ENCODE measurements around the gene ZDHHC20.

DNA sequence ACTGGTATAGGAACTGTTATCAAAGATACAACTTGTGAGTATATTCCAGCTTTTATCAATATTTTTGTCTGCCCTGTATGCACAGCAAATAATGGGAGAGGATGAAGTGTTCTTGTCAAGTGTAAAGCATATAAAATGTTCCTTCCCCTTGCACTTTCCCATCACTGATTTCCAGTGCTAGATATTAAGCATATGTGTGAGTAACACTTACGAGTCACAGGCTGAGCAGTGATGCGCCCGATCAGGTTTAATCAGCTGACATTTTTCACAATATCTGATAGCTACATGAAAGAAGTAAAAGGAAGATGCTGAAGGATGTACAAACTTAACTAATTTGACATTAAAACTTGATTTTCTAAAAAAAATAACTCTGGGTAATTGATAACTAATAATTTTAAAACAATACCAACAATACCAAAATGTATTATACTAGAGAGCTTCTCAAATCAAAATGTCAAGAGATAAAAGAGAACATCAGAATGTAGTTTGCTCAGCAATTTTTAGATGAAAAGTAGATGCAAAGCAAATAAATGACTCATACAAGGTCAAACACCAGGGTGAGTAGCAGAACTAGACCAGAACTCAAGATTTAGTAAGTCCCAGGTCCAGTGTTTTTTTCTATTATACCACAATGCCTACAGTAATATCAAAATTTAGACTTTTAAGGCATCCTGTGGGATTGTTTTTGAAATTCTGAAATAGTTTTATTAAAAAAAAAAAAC lies 56.4 kb downstream of the ZDHHC20 start:
- TF ChIP-seq, protein P1, sequence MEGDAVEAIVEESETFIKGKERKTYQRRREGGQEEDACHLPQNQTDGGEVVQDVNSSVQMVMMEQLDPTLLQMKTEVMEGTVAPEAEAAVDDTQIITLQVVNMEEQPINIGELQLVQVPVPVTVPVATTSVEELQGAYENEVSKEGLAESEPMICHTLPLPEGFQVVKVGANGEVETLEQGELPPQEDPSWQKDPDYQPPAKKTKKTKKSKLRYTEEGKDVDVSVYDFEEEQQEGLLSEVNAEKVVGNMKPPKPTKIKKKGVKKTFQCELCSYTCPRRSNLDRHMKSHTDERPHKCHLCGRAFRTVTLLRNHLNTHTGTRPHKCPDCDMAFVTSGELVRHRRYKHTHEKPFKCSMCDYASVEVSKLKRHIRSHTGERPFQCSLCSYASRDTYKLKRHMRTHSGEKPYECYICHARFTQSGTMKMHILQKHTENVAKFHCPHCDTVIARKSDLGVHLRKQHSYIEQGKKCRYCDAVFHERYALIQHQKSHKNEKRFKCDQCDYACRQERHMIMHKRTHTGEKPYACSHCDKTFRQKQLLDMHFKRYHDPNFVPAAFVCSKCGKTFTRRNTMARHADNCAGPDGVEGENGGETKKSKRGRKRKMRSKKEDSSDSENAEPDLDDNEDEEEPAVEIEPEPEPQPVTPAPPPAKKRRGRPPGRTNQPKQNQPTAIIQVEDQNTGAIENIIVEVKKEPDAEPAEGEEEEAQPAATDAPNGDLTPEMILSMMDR (IDR thresholded peaks at IDR 0.05 in 4 of 5, conservative IDR thresholded peaks at IDR 0.05 in 1 of 5): no peak
- no peak for TF ChIP-seq POLR2A (IDR thresholded peaks at IDR 0.05)
